A673 (cell line): Measurements from ENCODE around the gene ST7L. TPM values are rescaled to one million over a fixed set of nuclear protein-coding genes. Genes with fewer than 3 reads are reported as not detected.

Experiments used
- BruUV-seq: library from RNA; stranded (reverse); fragments of 400-500 nt; replicated peaks from 2 replicates; lab custom pipeline; 2021; lab: Mats Ljungman, UMichigan
- CTCF ChIA-PET: fragments of 300-600 bp; sonication (Branson Sonifier 250); formaldehyde crosslinking; loops from one replicate; lab custom pipeline; 2022; ENCODE audit warnings: antibody characterized with exemption; lab: Charles Lee
- POLR2A ChIA-PET: fragments of 300-600 bp; sonication (Branson Sonifier 250); formaldehyde crosslinking; loops from one replicate; lab custom pipeline; 2022; ENCODE audit warnings: antibody characterized with exemption; ENCODE audit not compliant: low non-redundant PET; lab: Charles Lee
- DNase-seq: peaks from one replicate; pipeline ENCODE4 v3.0.0-alpha.2; 2015; ENCODE audit warnings: low spot score
- H3K27ac ChIP-seq: fragments of 200-600 bp; sonication (generic); 2 replicates; pipeline ENCODE4 v1.5.1; 2016; ENCODE audit warnings: mixed run types, low read depth, mild to moderate bottlenecking, mixed read lengths, antibody characterized with exemption, low read length; ENCODE audit not compliant: poor library complexity, severe bottlenecking
- H3K27me3 ChIP-seq: fragments of 200-600 bp; sonication (generic); replicated peaks from 2 replicates; pipeline ENCODE4 v1.6.1; 2017; ENCODE audit warnings: mixed run types, low read depth, mild to moderate bottlenecking, mixed read lengths, antibody characterized with exemption, low read length; ENCODE audit not compliant: insufficient read depth, poor library complexity
- H3K36me3 ChIP-seq: fragments of 200-600 bp; sonication (generic); 2 replicates; pipeline ENCODE4 v1.6.1; 2016; ENCODE audit warnings: mixed run types, mild to moderate bottlenecking, mixed read lengths, antibody characterized with exemption, low read length; ENCODE audit not compliant: insufficient read depth, poor library complexity, severe bottlenecking
- H3K4me1 ChIP-seq: fragments of 200-600 bp; sonication (generic); 2 replicates; pipeline ENCODE4 v1.6.1; 2017; ENCODE audit warnings: mixed run types, mild to moderate bottlenecking, mixed read lengths, antibody characterized with exemption, low read length; ENCODE audit not compliant: insufficient read depth, poor library complexity, severe bottlenecking
- H3K4me3 ChIP-seq: fragments of 200-600 bp; sonication (generic); 2 replicates; pipeline ENCODE4 v1.5.1; 2016; ENCODE audit warnings: low read depth, mixed run types, mild to moderate bottlenecking, mixed read lengths, low read length; ENCODE audit not compliant: poor library complexity, severe bottlenecking
- H3K9me3 ChIP-seq: fragments of 200-600 bp; sonication (generic); 2 replicates; pipeline ENCODE4 v1.6.1; 2016; ENCODE audit warnings: mixed run types, low read depth, mild to moderate bottlenecking, mixed read lengths, antibody characterized with exemption, low read length; ENCODE audit not compliant: poor library complexity, severe bottlenecking
- EZH2 ChIP-seq: fragments of 200-600 bp; sonication (generic); IDR thresholded peaks from 2 replicates; pipeline ENCODE4 v1.6.1; 2017; ENCODE audit warnings: borderline replicate concordance, low read depth, mild to moderate bottlenecking, mixed read lengths, antibody characterized with exemption, low read length; ENCODE audit not compliant: poor library complexity, severe bottlenecking
- intact Hi-C: fragments of 100-400 bp; cut with micrococcal nuclease; formaldehyde crosslinking; loops from one replicate; pipeline ENCODE4 v1.10.0; 2022; ENCODE audit not compliant: unreplicated experiment
- total RNA-seq: library from RNA; stranded (reverse); gene quantifications from 2 replicates; pipeline ENCODE4 v1.2.3, GENCODE V29; 2021
- TF ChIP-seq, protein P1 (sequence below): fragments of 300-800, 200-600 bp; sonication (generic); conservative IDR thresholded peaks from 2 replicates; pipeline ENCODE4 v1.5.1; 2017; ENCODE audit warnings: low read depth, mild to moderate bottlenecking, antibody characterized with exemption, low read length, moderate library complexity, mixed read lengths

The ST7L gene
- total RNA-seq, 1 experiment from 2014 or later = 29.6 TPM

DNA sequence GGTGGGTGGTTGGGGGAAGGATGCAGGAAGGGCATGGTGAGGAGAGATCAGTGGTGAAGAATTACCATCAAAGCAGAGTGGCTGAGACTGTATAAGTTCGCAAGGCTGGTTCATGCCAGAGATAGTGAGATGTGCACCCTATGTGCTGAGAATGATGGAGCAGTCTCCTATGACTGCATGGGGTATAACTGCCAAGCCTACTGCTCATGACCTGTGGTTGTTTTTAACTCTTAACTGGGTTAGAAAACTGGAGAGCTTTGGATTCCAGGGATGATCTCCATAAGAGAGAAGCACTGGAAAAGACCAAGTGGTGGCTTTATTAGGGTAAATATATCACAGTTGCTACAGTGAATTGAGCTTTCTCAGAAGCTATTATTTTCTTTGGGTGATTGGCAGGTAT is 94.0 kb downstream of the ST7L start:
- no peaks in the 10 kb centered on the region for H3K9me3 ChIP-seq
- H3K27ac ChIP-seq = no peak overlapping the region
- POLR2A ChIA-PET = no interaction called here
- H3K27me3 ChIP-seq = no peaks in the 10 kb centered on the region
- intact Hi-C loops = no loop called here
- H3K4me3 ChIP-seq = no peak overlapping the region
- BruUV-seq = no TSS peak
- H3K4me1 ChIP-seq = peaks cover 16% of the 10 kb centered on the region
- CTCF ChIA-PET = no interaction called here
- DNase-seq = no peak
- no peaks in the 10 kb centered on the region for H3K36me3 ChIP-seq
- TF ChIP-seq EZH2 = no peak
- TF ChIP-seq, protein P1, sequence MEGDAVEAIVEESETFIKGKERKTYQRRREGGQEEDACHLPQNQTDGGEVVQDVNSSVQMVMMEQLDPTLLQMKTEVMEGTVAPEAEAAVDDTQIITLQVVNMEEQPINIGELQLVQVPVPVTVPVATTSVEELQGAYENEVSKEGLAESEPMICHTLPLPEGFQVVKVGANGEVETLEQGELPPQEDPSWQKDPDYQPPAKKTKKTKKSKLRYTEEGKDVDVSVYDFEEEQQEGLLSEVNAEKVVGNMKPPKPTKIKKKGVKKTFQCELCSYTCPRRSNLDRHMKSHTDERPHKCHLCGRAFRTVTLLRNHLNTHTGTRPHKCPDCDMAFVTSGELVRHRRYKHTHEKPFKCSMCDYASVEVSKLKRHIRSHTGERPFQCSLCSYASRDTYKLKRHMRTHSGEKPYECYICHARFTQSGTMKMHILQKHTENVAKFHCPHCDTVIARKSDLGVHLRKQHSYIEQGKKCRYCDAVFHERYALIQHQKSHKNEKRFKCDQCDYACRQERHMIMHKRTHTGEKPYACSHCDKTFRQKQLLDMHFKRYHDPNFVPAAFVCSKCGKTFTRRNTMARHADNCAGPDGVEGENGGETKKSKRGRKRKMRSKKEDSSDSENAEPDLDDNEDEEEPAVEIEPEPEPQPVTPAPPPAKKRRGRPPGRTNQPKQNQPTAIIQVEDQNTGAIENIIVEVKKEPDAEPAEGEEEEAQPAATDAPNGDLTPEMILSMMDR = no peak

GRCh38 chr1:112524251-112524650 is 94.7 kb downstream of the ST7L start:
- H3K27ac ChIP-seq = no peak overlapping the region
- CTCF ChIA-PET = no interaction called here
- H3K4me3 ChIP-seq = no peak overlapping the region
- H3K4me1 ChIP-seq = peaks cover 16% of the 10 kb centered on the region
- no peaks in the 10 kb centered on the region for H3K36me3 ChIP-seq
- POLR2A ChIA-PET = no interaction called here
- intact Hi-C loops = no loop called here
- no peak for TF ChIP-seq EZH2
- TF ChIP-seq, protein P1 = no peak
- no peak for DNase-seq
- BruUV-seq = no TSS peak
- H3K9me3 ChIP-seq = no peaks in the 10 kb centered on the region
- no peaks in the 10 kb centered on the region for H3K27me3 ChIP-seq

GRCh38 chr1:112522621-112523020 is 96.3 kb downstream of the ST7L start:
- Histone ChIP-seq H3K27ac (no peak overlapping the region), H3K9me3 (no peaks in the 10 kb centered on the region), H3K36me3 (no peaks in the 10 kb centered on the region), H3K4me1 (peaks cover 4% of the 10 kb centered on the region), H3K27me3 (no peaks in the 10 kb centered on the region), H3K4me3 (no peak overlapping the region)
- no TSS peak for BruUV-seq
- POLR2A ChIA-PET = interaction anchor here (0.6 kb wide), 1 partner anchor 9 kb away, joined by 5 read pairs; no protein-coding TSS in a partner anchor
- CTCF ChIA-PET = interaction anchor here (0.6 kb wide), 1 partner anchor 14 kb away, joined by 3 read pairs; the partner anchor contains the start of gene WNT2B
- intact Hi-C loops = no loop called here
- TF ChIP-seq, protein P1 = no peak
- TF ChIP-seq EZH2 = no peak
- no peak for DNase-seq
